Measurements from ENCODE around the gene FYCO1.

- TF ChIP-seq CTCF (conservative IDR thresholded peaks at IDR 0.05; ENCODE audit: low read length): no peak
- TF ChIP-seq EZH2phosphoT487 (IDR thresholded peaks at IDR 0.05; ENCODE audit: borderline replicate concordance, low read depth, low read length): no peak
These were observed 109.5 kb downstream of the FYCO1 start, which contains the start of gene CCR9 for GRCh38 chr3:45885979-45886705.

Measured in OCI-LY7 (cell line).